ENCODE measurements around the gene ADISSP.

ADISSP gene

DNA sequence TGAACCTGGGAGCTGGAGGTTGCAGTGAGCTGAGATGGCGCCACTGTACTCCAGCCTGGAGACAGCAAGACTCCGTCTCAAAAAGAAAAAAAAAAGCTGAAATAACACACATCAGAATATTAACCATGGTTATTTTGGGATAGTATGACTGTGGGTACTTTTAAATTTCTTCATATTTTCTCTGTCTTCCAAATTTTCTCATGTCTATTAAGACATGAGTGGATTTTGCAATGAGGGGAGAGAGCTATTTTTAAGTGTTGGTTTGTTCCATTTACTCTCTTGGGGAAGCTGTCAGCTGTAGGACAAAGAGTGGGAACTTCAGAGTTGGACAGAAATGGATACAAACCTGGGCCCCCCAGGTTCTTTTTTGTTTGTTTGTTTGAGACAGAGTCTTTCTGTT, 10.3 kb downstream of the ADISSP start:
- Histone ChIP-seq H3K4me3 (ENCODE audit: low read depth, low read length) (no peak overlapping the region), H3K79me2 (ENCODE audit: control insufficient read depth, insufficient read depth, low read length, poor library complexity) (no peaks in the 10 kb centered on the region), H2BK12ac (ENCODE audit: low read length) (no peak overlapping the region), H3K18ac (ENCODE audit: low read length) (no peak overlapping the region), H3K27me3 (ENCODE audit: insufficient read depth, low read length) (peaks cover under 1% of the 10 kb centered on the region), H4K12ac (ENCODE audit: low read depth, low read length) (no peak overlapping the region), H3K23ac (ENCODE audit: low read length) (no peak overlapping the region), H4K8ac (ENCODE audit: low read depth, low read length) (no peak overlapping the region), H2BK120ac (ENCODE audit: insufficient read depth, low read length, poor library complexity) (no peak overlapping the region), H3K9ac (ENCODE audit: low read length) (no peak overlapping the region), H3K79me1 (ENCODE audit: low read length) (no peaks in the 10 kb centered on the region), H2AK5ac (ENCODE audit: low read length) (no peak overlapping the region), H3K27ac (ENCODE audit: low read depth, low read length) (no peak overlapping the region), H2AFZ (ENCODE audit: insufficient read depth, low read length, poor library complexity) (no peak overlapping the region), H3K9me3 (ENCODE audit: insufficient read depth, low read depth, low read length) (no peaks in the 10 kb centered on the region), H3K4me1 (ENCODE audit: control insufficient read depth in 1 of 2, insufficient read depth in 2 of 2, low read length in 2 of 2) (peaks cover 0 to 3% of the 10 kb centered on the region in 2 experiments), H3K4me2 (ENCODE audit: low read length) (no peak overlapping the region), H2BK5ac (ENCODE audit: low read depth, low read length, poor library complexity) (no peak overlapping the region), H3K14ac (ENCODE audit: low read length) (no peak overlapping the region), H3K4ac (ENCODE audit: low read depth, low read length) (no peak overlapping the region), H4K91ac (ENCODE audit: low read depth, low read length) (no peak overlapping the region), H3K36me3 (ENCODE audit: control insufficient read depth in 1 of 2, insufficient read depth in 2 of 2, low read length in 2 of 2) (peaks cover 4% of the 10 kb centered on the region in 2 experiments)
- no peak for DNase-seq
- WGBS (ENCODE audit: extremely low coverage, insufficient coverage, insufficient read length), result no CpG with 5 or more reads among the region's 2 CpGs

DNA sequence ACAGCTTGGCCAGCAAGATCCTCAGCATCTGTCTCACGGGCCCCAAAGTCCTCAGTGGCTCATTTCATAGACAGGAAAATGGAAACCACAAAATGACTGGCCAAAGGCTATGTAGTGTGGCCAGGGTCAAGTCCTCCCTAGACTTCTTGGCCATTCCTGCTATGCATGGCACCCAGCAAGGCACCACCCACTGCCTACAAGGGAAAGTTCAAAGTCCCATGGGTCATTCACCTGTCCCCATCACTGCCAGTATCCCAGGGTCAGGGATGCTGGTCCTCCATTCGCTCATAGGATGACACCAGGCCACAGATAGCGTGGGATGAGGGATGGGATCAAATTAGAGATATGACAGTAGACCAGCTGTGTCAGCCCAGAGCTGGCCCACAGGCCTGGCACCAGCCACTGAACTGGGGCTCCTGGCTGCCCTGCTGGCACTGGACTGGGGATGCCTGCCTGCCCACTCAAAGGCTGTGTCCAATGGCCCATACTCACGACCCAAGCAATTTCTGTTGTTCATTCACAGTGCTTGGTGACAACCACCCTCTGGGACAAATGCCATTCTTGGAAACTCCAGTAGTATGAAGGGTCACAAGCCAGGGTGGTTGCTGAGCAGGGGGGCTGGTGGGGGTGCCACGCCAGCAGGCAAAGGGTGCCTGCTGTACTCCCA, 11.6 kb downstream of the ADISSP start:
- no CpG with 5 or more reads among the region's 5 CpGs for WGBS (ENCODE audit: extremely low coverage, insufficient coverage, insufficient read length)
- no peak overlapping the region for H3K4ac ChIP-seq (ENCODE audit: low read depth, low read length)

DNA sequence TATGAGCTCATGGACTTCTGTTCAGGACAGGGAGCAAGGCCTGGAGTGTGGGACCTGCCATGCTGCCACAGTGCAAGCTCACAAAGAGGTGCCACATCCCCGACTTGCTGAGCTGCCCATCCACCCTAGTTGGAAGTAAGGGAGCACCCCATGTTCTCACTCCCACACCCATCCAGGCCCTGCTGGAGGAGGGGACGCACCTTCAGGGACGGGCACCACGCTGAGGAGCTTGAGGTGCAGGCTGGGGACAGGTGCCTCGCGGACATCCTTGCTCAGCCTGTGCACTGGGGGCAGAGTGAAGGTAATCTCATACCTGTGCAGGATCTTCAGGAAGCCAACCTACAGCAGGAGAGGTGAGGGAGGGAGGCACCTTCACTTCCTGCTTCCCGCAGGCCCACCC, 12.3 kb downstream of the ADISSP start:
- Histone ChIP-seq H3K4me2 (ENCODE audit: low read length) (no peak overlapping the region), H3K4me1 (ENCODE audit: control insufficient read depth in 1 of 2, insufficient read depth in 2 of 2, low read length in 2 of 2) (peaks cover 0 to 2% of the 10 kb centered on the region in 2 experiments), H2BK12ac (ENCODE audit: low read length) (no peak overlapping the region), H4K12ac (ENCODE audit: low read depth, low read length) (no peak overlapping the region), H3K79me1 (ENCODE audit: low read length) (no peaks in the 10 kb centered on the region), H4K91ac (ENCODE audit: low read depth, low read length) (no peak overlapping the region), H3K9ac (ENCODE audit: low read length) (no peak overlapping the region), H3K23ac (ENCODE audit: low read length) (no peak overlapping the region), H3K36me3 (ENCODE audit: control insufficient read depth in 1 of 2, insufficient read depth in 2 of 2, low read length in 2 of 2) (peaks cover 4% of the 10 kb centered on the region in 2 experiments), H2AK5ac (ENCODE audit: low read length) (no peak overlapping the region), H3K4ac (ENCODE audit: low read depth, low read length) (no peak overlapping the region), H3K27ac (ENCODE audit: low read depth, low read length) (no peak overlapping the region), H4K8ac (ENCODE audit: low read depth, low read length) (no peak overlapping the region), H3K9me3 (ENCODE audit: insufficient read depth, low read depth, low read length) (peaks cover 7% of the 10 kb centered on the region), H3K4me3 (ENCODE audit: low read depth, low read length) (no peak overlapping the region), H3K18ac (ENCODE audit: low read length) (no peak overlapping the region), H3K14ac (ENCODE audit: low read length) (no peak overlapping the region), H3K79me2 (ENCODE audit: control insufficient read depth, insufficient read depth, low read length, poor library complexity) (no peaks in the 10 kb centered on the region), H3K27me3 (ENCODE audit: insufficient read depth, low read length) (peaks cover 21% of the 10 kb centered on the region), H2BK120ac (ENCODE audit: insufficient read depth, low read length, poor library complexity) (no peak overlapping the region), H2BK5ac (ENCODE audit: low read depth, low read length, poor library complexity) (no peak overlapping the region), H2AFZ (ENCODE audit: insufficient read depth, low read length, poor library complexity) (no peak overlapping the region)
- no peak for DNase-seq
- WGBS (ENCODE audit: extremely low coverage, insufficient coverage, insufficient read length), result no CpG with 5 or more reads among the region's 7 CpGs

More for the DNA sequence above, 11.6 kb downstream of the ADISSP start:
- Histone ChIP-seq H3K9me3 (ENCODE audit: insufficient read depth, low read depth, low read length) (peaks cover 7% of the 10 kb centered on the region), H4K8ac (ENCODE audit: low read depth, low read length) (no peak overlapping the region), H2BK120ac (ENCODE audit: insufficient read depth, low read length, poor library complexity) (no peak overlapping the region), H2AFZ (ENCODE audit: insufficient read depth, low read length, poor library complexity) (no peak overlapping the region), H3K18ac (ENCODE audit: low read length) (no peak overlapping the region), H2BK12ac (ENCODE audit: low read length) (no peak overlapping the region), H4K91ac (ENCODE audit: low read depth, low read length) (no peak overlapping the region), H2BK5ac (ENCODE audit: low read depth, low read length, poor library complexity) (no peak overlapping the region), H3K27ac (ENCODE audit: low read depth, low read length) (no peak overlapping the region), H4K12ac (ENCODE audit: low read depth, low read length) (no peak overlapping the region), H3K9ac (ENCODE audit: low read length) (no peak overlapping the region), H3K23ac (ENCODE audit: low read length) (no peak overlapping the region), H3K27me3 (ENCODE audit: insufficient read depth, low read length) (peaks cover 14% of the 10 kb centered on the region), H3K4me2 (ENCODE audit: low read length) (no peak overlapping the region), H2AK5ac (ENCODE audit: low read length) (no peak overlapping the region), H3K36me3 (ENCODE audit: control insufficient read depth in 1 of 2, insufficient read depth in 2 of 2, low read length in 2 of 2) (peaks cover 4% of the 10 kb centered on the region in 2 experiments), H3K4me3 (ENCODE audit: low read depth, low read length) (no peak overlapping the region), H3K79me2 (ENCODE audit: control insufficient read depth, insufficient read depth, low read length, poor library complexity) (no peaks in the 10 kb centered on the region), H3K14ac (ENCODE audit: low read length) (no peak overlapping the region), H3K79me1 (ENCODE audit: low read length) (no peaks in the 10 kb centered on the region), H3K4me1 (ENCODE audit: control insufficient read depth in 1 of 2, insufficient read depth in 2 of 2, low read length in 2 of 2) (peaks cover 2 to 3% of the 10 kb centered on the region in 2 experiments)
- no peak for DNase-seq

DNA sequence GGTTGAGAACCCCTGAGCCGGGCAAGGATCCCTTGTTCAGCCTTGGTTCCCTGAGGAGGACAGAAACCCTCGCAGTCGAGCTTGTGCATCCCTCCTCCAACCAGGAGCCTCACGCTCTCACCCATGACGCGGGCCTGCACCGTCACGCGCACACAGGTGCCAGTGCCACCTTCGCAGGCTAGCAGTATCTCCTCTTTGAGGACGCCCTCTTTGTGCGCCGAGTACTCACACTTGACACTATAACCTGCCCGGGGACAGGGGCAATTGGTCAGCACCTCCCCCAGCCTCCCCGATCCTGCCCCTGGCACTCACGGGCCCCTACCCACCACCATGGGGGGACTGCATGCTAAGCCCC, 13.3 kb downstream of the ADISSP start:
- H4K8ac ChIP-seq (ENCODE audit: low read depth, low read length), result no peak overlapping the region
- no peaks in the 10 kb centered on the region for H3K79me1 ChIP-seq (ENCODE audit: low read length)
- H3K4me2 ChIP-seq (ENCODE audit: low read length), result no peak overlapping the region
- H2BK5ac ChIP-seq (ENCODE audit: low read depth, low read length, poor library complexity), result no peak overlapping the region
- no peak overlapping the region for H3K9ac ChIP-seq (ENCODE audit: low read length)
- H3K9me3 ChIP-seq (ENCODE audit: insufficient read depth, low read depth, low read length), result peaks cover 7% of the 10 kb centered on the region
- no peak overlapping the region for H2BK12ac ChIP-seq (ENCODE audit: low read length)
- H3K18ac ChIP-seq (ENCODE audit: low read length), result no peak overlapping the region
- no peak for DNase-seq
- no peak overlapping the region for H3K23ac ChIP-seq (ENCODE audit: low read length)
- peaks cover 3 to 5% of the 10 kb centered on the region in 2 experiments for H3K4me1 ChIP-seq (ENCODE audit: control insufficient read depth in 1 of 2, insufficient read depth in 2 of 2, low read length in 2 of 2)
- WGBS (ENCODE audit: extremely low coverage, insufficient coverage, insufficient read length), result no CpG with 5 or more reads among the region's 16 CpGs
- H3K36me3 ChIP-seq (ENCODE audit: control insufficient read depth in 1 of 2, insufficient read depth in 2 of 2, low read length in 2 of 2), result peaks cover 4% of the 10 kb centered on the region in 2 experiments
- H3K79me2 ChIP-seq (ENCODE audit: control insufficient read depth, insufficient read depth, low read length, poor library complexity), result no peaks in the 10 kb centered on the region
- H3K14ac ChIP-seq (ENCODE audit: low read length), result no peak overlapping the region
- no peak overlapping the region for H2BK120ac ChIP-seq (ENCODE audit: insufficient read depth, low read length, poor library complexity)
- H4K12ac ChIP-seq (ENCODE audit: low read depth, low read length), result no peak overlapping the region
- no peak overlapping the region for H4K91ac ChIP-seq (ENCODE audit: low read depth, low read length)
- no peak overlapping the region for H2AK5ac ChIP-seq (ENCODE audit: low read length)
- H2AFZ ChIP-seq (ENCODE audit: insufficient read depth, low read length, poor library complexity), result no peak overlapping the region
- H3K27ac ChIP-seq (ENCODE audit: low read depth, low read length), result no peak overlapping the region
- H3K4ac ChIP-seq (ENCODE audit: low read depth, low read length), result no peak overlapping the region
- H3K27me3 ChIP-seq (ENCODE audit: insufficient read depth, low read length), result peaks cover 30% of the 10 kb centered on the region
- no peak overlapping the region for H3K4me3 ChIP-seq (ENCODE audit: low read depth, low read length)

Data from trophoblast cell (in vitro differentiated cells and primary cell).